H1 (cell line): ENCODE data around the gene RPL37A. TPM values are rescaled to one million over a fixed set of nuclear protein-coding genes. Genes with fewer than 3 reads are reported as not detected.

ENCODE experiments used
- CTCF ChIA-PET: fragments of 300-600 bp; sonication (Branson Sonifier 250); formaldehyde crosslinking; loops from one replicate; lab custom pipeline; 2021; ENCODE audit not compliant: partially characterized antibody; lab: Charles Lee
- POLR2A ChIA-PET: fragments of 300-600 bp; sonication (Branson Sonifier 250); formaldehyde crosslinking; loops from one replicate; lab custom pipeline; 2021; ENCODE audit warnings: inconsistent platforms; ENCODE audit not compliant: partially characterized antibody; lab: Charles Lee
- DNase-seq, 2 experiments: peaks; one replicate each; pipeline versions ENCODE4 v3.0.0 to v3.0.0-alpha.2; 2010 to 2022; ENCODE audit warnings: low spot score in 2 of 2, low read depth in 1 of 2, mixed read lengths in 1 of 2
- FAIRE-seq: peaks from 2 replicates; lab custom pipeline; 2011; peaks lifted over from hg19 to GRCh38; lab: Jason Lieb, UNC
- H2AFZ ChIP-seq: 2 replicates; pipeline ENCODE4 v1.8.1; 2012; ENCODE audit warnings: low read length, inconsistent platforms
- H2AK5ac ChIP-seq: 2 replicates; pipeline ENCODE4 v1.6.1; 2013; ENCODE audit warnings: low read depth, low read length
- H2BK120ac ChIP-seq: replicated peaks from 2 replicates; pipeline ENCODE3; 2013; ENCODE audit warnings: low read depth, low read length, inconsistent platforms
- H2BK12ac ChIP-seq: 2 replicates; pipeline ENCODE4 v1.6.1; 2013; ENCODE audit warnings: low read depth, low read length
- H2BK15ac ChIP-seq: 2 replicates; pipeline ENCODE4 v1.6.1; 2013; ENCODE audit warnings: low read length
- H2BK20ac ChIP-seq: 2 replicates; pipeline ENCODE4 v1.6.1; 2013; ENCODE audit warnings: low read length
- H2BK5ac ChIP-seq: 2 replicates; pipeline ENCODE4 v1.6.1; 2013; ENCODE audit warnings: low read depth, low read length
- H3K14ac ChIP-seq: 2 replicates; pipeline ENCODE4 v1.6.1; 2013; ENCODE audit warnings: inconsistent platforms; ENCODE audit not compliant: insufficient read length
- H3K18ac ChIP-seq: 2 replicates; pipeline ENCODE4 v1.6.1; 2013; ENCODE audit warnings: low read length; ENCODE audit errors: extremely low read depth
- H3K23ac ChIP-seq: 2 replicates; pipeline ENCODE4 v1.6.1; 2013; ENCODE audit warnings: inconsistent platforms; ENCODE audit not compliant: insufficient read length
- H3K23me2 ChIP-seq: 2 replicates; pipeline ENCODE4 v1.6.1; 2013; ENCODE audit warnings: low read depth, low read length
- H3K27ac ChIP-seq: 2 replicates; pipeline ENCODE4 v1.6.1; 2011; ENCODE audit warnings: low read depth, low read length, inconsistent platforms
- H3K27me3 ChIP-seq, 4 experiments: replicated peaks in 1 of 4; 1 replicate in 1 of 4; 2 replicates in 3 of 4; pipeline versions ENCODE4 v1.6.1 to v1.8.1; 2011 to 2013; ENCODE audit warnings: low read length in 3 of 4, mild to moderate bottlenecking in 3 of 4, inconsistent platforms in 2 of 4, mixed read lengths in 2 of 4, moderate library complexity in 1 of 4; ENCODE audit not compliant: control insufficient read depth in 3 of 4, insufficient read depth in 3 of 4; ENCODE audit errors: extremely low read depth in 1 of 4
- H3K36me3 ChIP-seq, 4 experiments: 2 replicates each; pipeline versions ENCODE4 v1.6.1 to v1.8.1; 2011 to 2013; ENCODE audit warnings: mild to moderate bottlenecking in 4 of 4, low read length in 3 of 4, moderate library complexity in 2 of 4, control low read depth in 1 of 4, inconsistent platforms in 1 of 4; ENCODE audit not compliant: insufficient read depth in 4 of 4, control insufficient read depth in 2 of 4
- H3K4ac ChIP-seq: replicated peaks from 2 replicates; pipeline ENCODE3; 2013; ENCODE audit warnings: low read length, low read depth, mixed read lengths, inconsistent platforms; ENCODE audit not compliant: insufficient read length
- H3K4me1 ChIP-seq, 4 experiments: replicated peaks in 1 of 4; 1 replicate in 1 of 4; 2 replicates in 3 of 4; pipeline versions ENCODE4 v1.6.1 to v1.8.1; 2011 to 2013; ENCODE audit warnings: low read length in 3 of 4, inconsistent platforms in 2 of 4, mixed read lengths in 1 of 4; ENCODE audit not compliant: insufficient read depth in 4 of 4, control insufficient read depth in 3 of 4
- H3K4me2 ChIP-seq, 2 experiments: 2 replicates each; pipeline versions ENCODE4 v1.6.1 to v1.8.1; 2011 to 2013; ENCODE audit warnings: low read depth in 2 of 2, low read length in 2 of 2, control low read depth in 1 of 2, inconsistent platforms in 1 of 2, mild to moderate bottlenecking in 1 of 2; ENCODE audit not compliant: insufficient read depth in 1 of 2
- H3K4me3 ChIP-seq, 4 experiments: fragments of 200-600, 300-600 bp in 1 of 4; sonication (generic), shearing (Covaris generic), sonication (Bioruptor Twin) in 1 of 4; 2 replicates each; pipeline versions ENCODE4 v1.5.1 to v1.8.1; 2011 to 2016; ENCODE audit warnings: low read length in 4 of 4, low read depth in 3 of 4, control low read depth in 2 of 4, inconsistent platforms in 2 of 4, mild to moderate bottlenecking in 2 of 4, mixed read lengths in 1 of 4, moderate library complexity in 1 of 4; ENCODE audit not compliant: insufficient read depth in 2 of 4; ENCODE audit errors: extremely low read depth in 1 of 4
- H3K56ac ChIP-seq: replicated peaks from 2 replicates; pipeline ENCODE3; 2013; ENCODE audit warnings: low read depth, mild to moderate bottlenecking, mixed read lengths, low read length, inconsistent platforms; ENCODE audit not compliant: insufficient read length
- H3K79me1 ChIP-seq: 2 replicates; pipeline ENCODE4 v1.6.1; 2013; ENCODE audit warnings: low read depth, low read length, control low read depth
- H3K79me2 ChIP-seq, 2 experiments: 2 replicates each; pipeline versions ENCODE4 v1.6.1 to v1.8.1; 2012 to 2013; ENCODE audit warnings: low read length in 2 of 2, mild to moderate bottlenecking in 2 of 2, inconsistent platforms in 1 of 2; ENCODE audit not compliant: insufficient read depth in 2 of 2, control insufficient read depth in 1 of 2
- H3K9ac ChIP-seq, 4 experiments: replicated peaks in 1 of 4; 1 replicate in 1 of 4; 2 replicates in 3 of 4; pipeline versions ENCODE4 v1.6.1 to v1.8.1; 2011 to 2013; ENCODE audit warnings: low read depth in 3 of 4, low read length in 3 of 4, control low read depth in 2 of 4, mild to moderate bottlenecking in 2 of 4, moderate library complexity in 2 of 4, inconsistent platforms in 1 of 4; ENCODE audit errors: extremely low read depth in 1 of 4
- H3K9me3 ChIP-seq, 2 experiments: 2 replicates each; pipeline versions ENCODE4 v1.6.1 to v1.8.1; 2012 to 2013; ENCODE audit warnings: mild to moderate bottlenecking in 2 of 2, moderate library complexity in 2 of 2, control low read depth in 1 of 2, inconsistent platforms in 1 of 2, low read depth in 1 of 2, low read length in 1 of 2, mixed read lengths in 1 of 2; ENCODE audit not compliant: insufficient read depth in 2 of 2
- H4K20me1 ChIP-seq, 2 experiments: replicated peaks in 1 of 2; 2 replicates each; pipeline versions ENCODE3 to v1.8.1; 2011 to 2013; ENCODE audit warnings: inconsistent platforms in 2 of 2, low read length in 2 of 2, mild to moderate bottlenecking in 1 of 2; ENCODE audit not compliant: insufficient read depth in 2 of 2, control insufficient read depth in 1 of 2
- H4K5ac ChIP-seq: 2 replicates; pipeline ENCODE4 v1.6.1; 2013; ENCODE audit warnings: low read length, low read depth, mixed read lengths, inconsistent platforms; ENCODE audit not compliant: insufficient read length
- H4K8ac ChIP-seq: 2 replicates; pipeline ENCODE4 v1.8.0; 2013; ENCODE audit warnings: mild to moderate bottlenecking, moderate library complexity, low read length, inconsistent platforms; ENCODE audit not compliant: insufficient read depth; ENCODE audit errors: extremely low read depth
- H4K91ac ChIP-seq: replicated peaks from 2 replicates; pipeline ENCODE3; 2013; ENCODE audit warnings: low read length, mixed read lengths, inconsistent platforms; ENCODE audit not compliant: insufficient read length
- CHD2 ChIP-seq: IDR thresholded peaks from 2 replicates; pipeline ENCODE4 v1.6.1; 2012; ENCODE audit warnings: low read length, improper control_type of control experiment
- RAD21 ChIP-seq, 2 experiments: IDR thresholded peaks in 1 of 2; conservative IDR thresholded peaks in 1 of 2; 2 replicates each; pipeline ENCODE4 v1.6.1; 2011; ENCODE audit warnings: low read depth in 2 of 2, low read length in 2 of 2, improper control_type of control experiment in 1 of 2, inconsistent platforms in 1 of 2, mild to moderate bottlenecking in 1 of 2, moderate library complexity in 1 of 2
- SIN3A ChIP-seq, 2 experiments: IDR thresholded peaks in 1 of 2; conservative IDR thresholded peaks in 1 of 2; 2 replicates each; pipeline ENCODE4 v1.6.1; 2011 to 2012; ENCODE audit warnings: low read length in 2 of 2, improper control_type of control experiment in 1 of 2, low read depth in 1 of 2, mild to moderate bottlenecking in 1 of 2
- SIX5 ChIP-seq: IDR thresholded peaks from 2 replicates; pipeline ENCODE4 v1.6.1; 2011; ENCODE audit warnings: mild to moderate bottlenecking, low read depth, low read length
- SP1 ChIP-seq: IDR thresholded peaks from 2 replicates; pipeline ENCODE4 v1.6.1; 2011; ENCODE audit warnings: low read depth, low read length
- WGBS, 2 experiments: shearing (Covaris generic) in 1 of 2; methylation state at CpG; one replicate each; pipeline versions ENCODE4 v1.1.6 to v1.1.7; 2013 to 2015; ENCODE audit warnings: low lambda C conversion rate in 2 of 2, mixed read lengths in 2 of 2, inconsistent platforms in 1 of 2, low coverage in 1 of 2, missing lambda C conversion rate in 1 of 2; ENCODE audit not compliant: insufficient replicate concordance in 2 of 2, insufficient coverage in 1 of 2, insufficient read length in 1 of 2; ENCODE audit errors: extremely low coverage in 1 of 2, missing lambda C conversion rate in 1 of 2; 5-methylcytosine and 5-hydroxymethylcytosine counted together
- polyA plus RNA-seq, 7 experiments: library from polyadenylated mRNA; depleted of rRNA in 3 of 7; stranded (reverse) in 5 of 7; unstranded in 2 of 7; fragments of >200 nt in 5 of 7; fragments of 200-250 nt in 2 of 7; gene quantifications; 1 replicate in 5 of 7; 2 replicates in 1 of 7; 4 replicates in 1 of 7; pipeline versions ENCODE4 v1.2.1 to v1.2.3, GENCODE V29; 2011 to 2013; ENCODE audit warnings: missing spikeins in 2 of 7, mixed read lengths in 2 of 7
- total RNA-seq: library from RNA; stranded (reverse); fragmentation: NEBNext Ultra II Directional; extraction: Animal tissue kit (Norgen Biotek cat#: 25700); gene quantifications from 2 replicates; pipeline ENCODE4 v1.2.1, GENCODE V29; 2021

RPL37A gene
- total and polyA plus RNA-seq, 2 of the 8 experiments (the other 6 are each of a cell fraction or from before 2014, with no cell fraction given): 1,737 to 3,180 TPM

DNA sequence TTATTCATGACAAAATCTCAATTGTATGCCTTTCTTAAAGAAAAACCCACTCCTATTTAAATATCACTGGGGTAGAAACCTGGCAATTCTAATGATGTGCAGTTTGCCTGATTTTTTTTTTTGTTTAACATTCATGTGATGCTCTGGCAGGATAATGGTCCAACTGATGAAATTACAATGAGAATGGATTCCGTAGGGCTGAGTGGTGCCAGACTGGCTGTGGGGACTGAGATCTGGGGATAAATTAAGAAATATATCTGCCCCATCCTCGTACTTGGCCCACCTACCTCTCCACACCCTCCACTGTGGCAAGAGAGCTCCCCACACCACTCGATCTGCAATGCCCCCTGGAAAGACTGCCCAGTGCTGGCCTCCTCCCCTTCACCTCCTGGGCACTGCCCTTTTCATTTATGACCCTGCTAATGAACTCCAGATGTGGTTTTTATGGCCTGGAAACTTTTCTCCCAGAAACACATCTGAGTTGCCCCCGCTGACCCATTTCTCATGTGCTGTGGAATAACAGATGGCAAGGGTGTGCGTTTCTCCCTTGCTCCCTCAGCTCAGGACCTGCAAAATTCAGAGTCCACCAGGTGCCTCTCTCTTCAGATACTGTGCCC lies 33.0 kb upstream of the RPL37A start:
- TF ChIP-seq RAD21 (IDR thresholded peaks at IDR 0.05 in 1 of 2, conservative IDR thresholded peaks at IDR 0.05 in 1 of 2; ENCODE audit: low read depth in 2 of 2, low read length in 2 of 2) (no peak), SP1 (no peak), SIX5 (no peak), CHD2 (no peak), SIN3A (conservative IDR thresholded peaks at IDR 0.05 in 1 of 2, IDR thresholded peaks at IDR 0.05 in 1 of 2; ENCODE audit: low read depth in 1 of 2, low read length in 2 of 2) (no peak)
- Histone ChIP-seq H2BK15ac (no peak overlapping the region), H3K23ac (no peak overlapping the region), H3K79me2 (no peaks in the 10 kb centered on the region), H4K5ac (no peak overlapping the region), H4K91ac (no peak overlapping the region), H2BK12ac (no peak overlapping the region), H3K14ac (no peak overlapping the region), H2BK5ac (no peak overlapping the region), H3K56ac (no peak overlapping the region), H3K9me3 (no peaks in the 10 kb centered on the region), H3K79me1 (no peaks in the 10 kb centered on the region), H3K4ac (no peak overlapping the region), H3K9ac (no peak overlapping the region), H3K4me3 (no peak overlapping the region), H2BK20ac (no peak overlapping the region), H2AFZ (no peak overlapping the region), H2BK120ac (no peak overlapping the region), H3K4me1 (no peaks in the 10 kb centered on the region), H3K27me3 (no peaks in the 10 kb centered on the region), H3K23me2 (no peaks in the 10 kb centered on the region), H3K4me2 (no peak overlapping the region), H3K18ac (no peak overlapping the region), H2AK5ac (no peak overlapping the region), H4K20me1 (no peaks in the 10 kb centered on the region), H4K8ac (no peak overlapping the region), H3K36me3 (peaks cover 0 to 5% (median 0%) of the 10 kb centered on the region in 4 experiments; a peak in 1 of 8 replicates), H3K27ac (no peak overlapping the region)
- POLR2A ChIA-PET: interaction anchor here (0.7 to 1.1 kb wide), 3 partner anchors 10 to 39 kb away, joined by 3 to 4 read pairs (median 3); partner anchors contain the start of gene RPL37A
- DNase-seq (no peak), FAIRE-seq (no peak)
- CTCF ChIA-PET: interaction anchor here (0.6 to 1.5 kb wide), 3 partner anchors 10 to 432 kb away, joined by 3 to 4 read pairs (median 3); no protein-coding TSS in a partner anchor
- 82% methylated on average over 5 of the region's 5 CpGs; no CpG with 5 or more reads in 1 of the 2 experiments for WGBS, 2 experiments
